Left lung (tissue), 10 donors: ENCODE data around the gene SYNDIG1. TPM values are rescaled to one million over a fixed set of nuclear protein-coding genes. Genes with fewer than 3 reads are reported as not detected.

Source experiments
- ATAC-seq: fragments of 200-7000 bp; cut with Tn5 transposase; one replicate; pipeline ENCODE4 v1.9.1; 2020; ENCODE audit warnings: moderate library complexity
- DNase-seq, 4 donors: peaks; one replicate each; pipeline ENCODE4 v3.0.0-alpha.2; 2013 to 2020
- H3K27ac ChIP-seq, 2 donors: fragments of 200-600 bp; sonication (generic) in 1 of 2; one replicate each; pipeline versions ENCODE4 v1.5.0 to v1.8.0; 2020 to 2021
- H3K27me3 ChIP-seq, 2 donors: fragments of 200-600 bp; sonication (generic) in 1 of 2; one replicate each; pipeline versions ENCODE4 v1.5.0 to v1.8.0; 2020 to 2021
- H3K36me3 ChIP-seq, 2 donors: fragments of 200-600 bp; sonication (generic) in 1 of 2; one replicate each; pipeline versions ENCODE4 v1.5.0 to v1.8.0; 2020 to 2021
- H3K4me1 ChIP-seq, 2 donors: fragments of 200-600 bp; one replicate each; pipeline ENCODE4 v1.8.0; 2021
- H3K4me3 ChIP-seq, 2 donors: fragments of 200-600 bp; sonication (generic) in 1 of 2; one replicate each; pipeline versions ENCODE4 v1.5.0 to v1.8.0; 2020 to 2021; ENCODE audit warnings: mild to moderate bottlenecking in 1 of 2
- H3K9me3 ChIP-seq, 2 donors: fragments of 200-600 bp; sonication (generic) in 1 of 2; one replicate each; pipeline versions ENCODE4 v1.5.0 to v1.8.0; 2020 to 2021
- intact Hi-C, 2 donors: fragments of 100-400 bp; cut with DNase I; formaldehyde crosslinking; loops; one replicate each; pipeline versions ENCODE4 v1.11.2 to v1.14.2; 2022
- polyA plus RNA-seq, 6 donors: library from polyadenylated mRNA; unstranded; fragments of 120-200 nt; gene quantifications; one replicate each; pipeline ENCODE4 v1.2.1, GENCODE V29; 2013; ENCODE audit not compliant: insufficient read length in 6 of 6
- total RNA-seq, 2 donors: library from RNA; stranded (reverse); fragmentation: NEBNext Ultra II Directional; extraction: Animal tissue kit (Norgen Biotek cat#: 25700); gene quantifications; one replicate each; pipeline ENCODE4 v1.2.1, GENCODE V29; 2021
- TF ChIP-seq, protein P1 (sequence below), 2 donors: fragments of 200-600 bp; sonication (generic) in 1 of 2; IDR thresholded peaks; one replicate each; pipeline versions ENCODE4 v1.5.0 to v1.8.0; 2021; ENCODE audit warnings: antibody characterized with exemption in 2 of 2
- donor health status: DM: no; HTN: yes; CAD: no.
- donor health status: DM: no; HTN: no; CAD: no.

The SYNDIG1 gene
- total and polyA plus RNA-seq, 8 donors = 1.3 to 7.8 (median 5.4) TPM

DNA sequence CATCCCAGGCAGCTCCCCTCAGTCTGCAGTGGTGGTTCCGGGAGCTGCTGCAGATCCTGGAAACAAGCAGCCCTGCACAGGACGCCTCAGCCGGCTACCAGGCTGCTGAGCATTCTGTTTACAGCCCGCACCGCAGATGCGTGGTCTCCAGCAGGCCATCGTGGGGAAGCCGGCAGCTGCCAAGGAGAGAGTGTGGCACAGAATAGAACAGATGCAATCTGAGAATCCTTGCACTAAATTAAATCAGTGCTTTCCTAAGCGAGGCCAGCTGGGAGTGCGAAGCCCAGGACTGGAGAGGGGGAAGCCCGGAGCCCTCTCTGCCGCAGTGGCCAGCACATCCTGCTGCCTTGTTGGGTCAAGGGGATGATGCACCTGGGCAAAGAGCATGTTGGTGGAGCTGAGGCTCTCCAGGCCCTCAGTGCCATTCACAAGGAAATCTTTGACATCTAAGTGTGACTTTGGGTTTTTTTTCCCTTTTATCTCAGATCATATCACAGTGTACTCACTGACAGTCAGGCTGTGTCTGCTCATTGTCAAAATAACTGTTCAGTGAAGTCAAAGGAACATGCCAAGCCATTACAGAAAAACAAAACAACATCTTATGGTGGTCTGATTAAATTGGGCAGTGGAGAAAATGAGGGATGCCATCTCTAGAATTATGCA is 118.1 kb downstream of the SYNDIG1 start:
- peak in 1 of 4 donors; percentile 16 for DNase-seq
- TF ChIP-seq, protein P1, sequence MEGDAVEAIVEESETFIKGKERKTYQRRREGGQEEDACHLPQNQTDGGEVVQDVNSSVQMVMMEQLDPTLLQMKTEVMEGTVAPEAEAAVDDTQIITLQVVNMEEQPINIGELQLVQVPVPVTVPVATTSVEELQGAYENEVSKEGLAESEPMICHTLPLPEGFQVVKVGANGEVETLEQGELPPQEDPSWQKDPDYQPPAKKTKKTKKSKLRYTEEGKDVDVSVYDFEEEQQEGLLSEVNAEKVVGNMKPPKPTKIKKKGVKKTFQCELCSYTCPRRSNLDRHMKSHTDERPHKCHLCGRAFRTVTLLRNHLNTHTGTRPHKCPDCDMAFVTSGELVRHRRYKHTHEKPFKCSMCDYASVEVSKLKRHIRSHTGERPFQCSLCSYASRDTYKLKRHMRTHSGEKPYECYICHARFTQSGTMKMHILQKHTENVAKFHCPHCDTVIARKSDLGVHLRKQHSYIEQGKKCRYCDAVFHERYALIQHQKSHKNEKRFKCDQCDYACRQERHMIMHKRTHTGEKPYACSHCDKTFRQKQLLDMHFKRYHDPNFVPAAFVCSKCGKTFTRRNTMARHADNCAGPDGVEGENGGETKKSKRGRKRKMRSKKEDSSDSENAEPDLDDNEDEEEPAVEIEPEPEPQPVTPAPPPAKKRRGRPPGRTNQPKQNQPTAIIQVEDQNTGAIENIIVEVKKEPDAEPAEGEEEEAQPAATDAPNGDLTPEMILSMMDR (IDR thresholded peaks at IDR 0.05) = no peak

DNA sequence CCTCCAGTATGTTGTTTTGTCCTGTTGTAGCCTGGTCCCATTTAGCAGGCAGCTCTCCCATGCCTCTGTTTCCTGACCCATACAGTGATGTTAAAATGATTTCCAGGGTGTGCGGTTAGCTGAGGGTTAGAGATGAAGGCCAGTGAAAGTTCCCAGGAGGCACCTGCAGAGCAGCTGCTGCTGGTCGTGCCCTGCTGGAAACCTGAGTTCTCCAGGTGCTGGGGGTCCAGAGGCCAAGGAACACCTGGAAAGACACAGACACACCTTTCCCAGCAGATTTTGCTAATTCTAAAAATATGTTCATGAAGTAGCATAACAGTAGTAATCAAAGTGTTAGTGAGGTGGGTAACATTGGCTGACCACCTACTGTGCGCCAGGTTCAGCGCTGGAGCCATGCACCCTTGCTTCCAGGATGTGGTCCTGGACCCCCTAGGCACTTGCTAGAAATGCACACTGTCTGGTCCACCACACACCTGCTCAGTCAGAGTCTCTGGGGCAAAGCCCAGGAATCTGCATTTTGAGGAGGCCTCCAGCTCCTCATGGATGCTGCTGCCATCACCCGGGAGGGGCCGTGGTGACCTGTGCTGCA is 118.7 kb downstream of the SYNDIG1 start:
- Histone ChIP-seq H3K4me3 (no peak overlapping the region), H3K9me3 (no peaks in the 10 kb centered on the region), H3K27ac (no peak overlapping the region), H3K36me3 (no peaks in the 10 kb centered on the region), H3K27me3 (peaks cover 0 to 5% of the 10 kb centered on the region in 2 donors), H3K4me1 (no peaks in the 10 kb centered on the region)
- DNase-seq = no peak
- no peak for ATAC-seq
- TF ChIP-seq, protein P1 (IDR thresholded peaks at IDR 0.05) = no peak
- intact Hi-C loops = no loop called here

More for the DNA sequence above, 118.1 kb downstream of the SYNDIG1 start:
- H3K27ac ChIP-seq = no peak overlapping the region
- H3K4me1 ChIP-seq = no peaks in the 10 kb centered on the region
- peaks cover 0 to 8% of the 10 kb centered on the region in 2 donors for H3K27me3 ChIP-seq
- H3K9me3 ChIP-seq = no peaks in the 10 kb centered on the region
- intact Hi-C loops = no loop called here
- no peaks in the 10 kb centered on the region for H3K36me3 ChIP-seq
- ATAC-seq = no peak
- no peak overlapping the region for H3K4me3 ChIP-seq

DNA sequence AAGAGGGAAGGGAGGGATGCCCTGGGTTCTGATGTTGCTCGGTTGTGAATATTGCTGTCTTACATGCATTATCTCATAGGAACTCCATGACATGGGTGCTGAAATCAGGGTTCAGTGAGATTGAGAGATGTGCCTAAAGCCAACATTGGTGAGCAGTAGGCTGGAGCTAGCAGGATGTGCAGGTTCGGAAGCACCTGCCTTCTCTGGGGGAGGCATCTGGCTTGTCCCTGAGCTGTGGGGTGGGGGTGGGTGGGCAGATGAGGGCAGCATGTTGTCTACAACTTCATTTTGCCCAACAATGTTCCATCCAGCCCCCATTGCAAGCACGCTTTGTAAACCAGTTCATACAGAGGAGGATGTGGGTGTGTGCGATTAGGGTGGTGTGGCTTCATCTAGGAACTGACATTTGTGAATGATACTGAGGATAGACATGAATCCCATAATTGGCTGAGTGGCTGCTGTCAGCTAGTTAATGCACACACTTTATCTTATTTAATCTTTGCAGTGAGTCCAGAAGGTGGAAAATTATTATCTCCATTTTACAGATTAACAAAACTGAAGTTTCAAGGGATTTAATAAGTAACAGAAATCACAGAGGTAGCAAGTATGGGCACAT is 119.4 kb downstream of the SYNDIG1 start:
- H3K36me3 ChIP-seq = no peaks in the 10 kb centered on the region

DNA sequence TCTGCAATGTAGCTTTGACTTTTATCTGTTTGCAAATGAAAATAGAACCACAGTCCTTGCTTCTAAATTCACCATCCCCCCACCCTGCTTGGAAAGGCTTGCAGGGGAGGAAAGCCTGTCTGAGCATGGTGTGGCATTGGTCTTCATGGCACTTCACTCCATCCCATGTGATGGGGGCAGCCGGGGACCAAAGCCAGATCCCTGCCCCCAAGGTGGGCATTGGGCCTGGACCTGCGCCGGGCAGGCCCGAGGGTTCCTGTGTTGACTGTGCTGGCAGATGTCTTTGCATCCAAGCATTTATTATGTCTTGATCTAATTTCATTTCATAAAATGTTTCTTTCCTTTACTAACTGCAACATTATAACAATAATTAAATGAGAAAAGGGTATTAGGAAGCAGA is 120.0 kb downstream of the SYNDIG1 start:
- intact Hi-C loops = no loop called here
- TF ChIP-seq, protein P1 (IDR thresholded peaks at IDR 0.05) = no peak
- no peak for ATAC-seq

More for the DNA sequence above, 119.4 kb downstream of the SYNDIG1 start:
- intact Hi-C loops = no loop called here
- H3K27ac ChIP-seq = no peak overlapping the region
- H3K9me3 ChIP-seq = no peaks in the 10 kb centered on the region
- no peak for ATAC-seq
- H3K4me1 ChIP-seq = no peaks in the 10 kb centered on the region
- TF ChIP-seq, protein P1 (IDR thresholded peaks at IDR 0.05) = no peak
- H3K4me3 ChIP-seq = no peak overlapping the region
- DNase-seq = no peak
- H3K27me3 ChIP-seq = peaks cover 0 to 5% of the 10 kb centered on the region in 2 donors

DNA sequence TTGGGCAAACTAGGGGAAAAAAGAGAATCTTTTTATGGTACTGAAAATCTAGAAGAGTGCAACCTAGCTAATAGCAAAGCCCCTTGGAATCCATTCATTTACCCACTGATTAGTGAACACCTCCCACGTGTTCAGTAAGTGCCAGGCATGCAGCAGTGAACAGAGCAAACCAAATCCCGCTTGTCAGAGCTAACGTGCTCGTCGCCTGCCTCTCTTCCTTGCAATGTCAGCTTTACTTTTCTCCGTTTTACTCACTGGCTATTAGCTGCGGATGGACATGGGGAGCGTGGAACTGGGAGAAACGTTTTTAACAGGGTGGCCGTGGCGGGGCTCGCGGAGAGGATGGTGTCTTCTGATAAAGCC is 120.4 kb downstream of the SYNDIG1 start:
- DNase-seq (no peak), ATAC-seq (no peak)
- H3K36me3 ChIP-seq = no peaks in the 10 kb centered on the region
- H3K4me3 ChIP-seq = no peak overlapping the region
- H3K27ac ChIP-seq = no peak overlapping the region
- H3K27me3 ChIP-seq = peaks cover 0 to 5% of the 10 kb centered on the region in 2 donors
- TF ChIP-seq, protein P1 (IDR thresholded peaks at IDR 0.05) = no peak
- no peaks in the 10 kb centered on the region for H3K9me3 ChIP-seq
- intact Hi-C loops = no loop called here
- H3K4me1 ChIP-seq = no peaks in the 10 kb centered on the region

More for the DNA sequence above, 120.0 kb downstream of the SYNDIG1 start:
- H3K4me3 ChIP-seq = no peak overlapping the region
- no peaks in the 10 kb centered on the region for H3K9me3 ChIP-seq
- H3K27me3 ChIP-seq = peaks cover 0 to 5% of the 10 kb centered on the region in 2 donors
- DNase-seq = no peak
- no peaks in the 10 kb centered on the region for H3K36me3 ChIP-seq
- H3K4me1 ChIP-seq = no peaks in the 10 kb centered on the region
- H3K27ac ChIP-seq = no peak overlapping the region
